ENCODE results near the gene PTPRD.

DNA sequence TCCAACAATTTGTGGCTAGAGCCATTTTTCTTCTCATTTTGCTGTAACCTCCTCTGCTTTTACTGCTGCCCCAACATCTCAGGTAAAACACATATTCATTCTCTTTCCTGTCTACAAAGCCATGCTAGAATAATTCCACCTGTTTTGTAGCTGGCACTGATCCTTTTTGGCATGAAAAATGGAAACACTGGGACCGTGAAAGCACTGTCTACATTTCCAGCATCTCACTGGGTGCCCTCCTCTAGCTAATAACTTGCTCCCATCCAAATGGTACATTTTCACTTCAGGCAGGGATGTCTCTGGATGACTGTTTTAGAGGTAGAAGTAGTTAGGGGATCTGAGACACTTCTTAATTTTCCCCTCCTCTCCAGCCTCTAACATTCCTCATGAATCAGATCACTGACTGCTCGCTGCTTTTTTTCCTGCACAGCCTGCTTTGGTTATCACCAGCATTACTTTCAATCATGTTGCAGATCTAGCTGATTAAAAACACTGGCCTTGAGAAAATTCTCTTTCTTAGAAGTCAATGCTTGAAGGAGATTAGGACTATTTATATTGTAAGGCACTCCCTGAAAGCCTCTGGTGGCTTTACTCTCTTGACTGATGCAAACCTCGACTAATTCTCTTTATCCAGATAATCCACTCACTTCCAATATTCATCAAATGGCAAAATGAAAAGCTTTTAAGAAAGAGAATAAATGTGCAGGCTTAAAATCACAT is 1500.6 kb downstream of the PTPRD start:
- TF ChIP-seq, protein P1, sequence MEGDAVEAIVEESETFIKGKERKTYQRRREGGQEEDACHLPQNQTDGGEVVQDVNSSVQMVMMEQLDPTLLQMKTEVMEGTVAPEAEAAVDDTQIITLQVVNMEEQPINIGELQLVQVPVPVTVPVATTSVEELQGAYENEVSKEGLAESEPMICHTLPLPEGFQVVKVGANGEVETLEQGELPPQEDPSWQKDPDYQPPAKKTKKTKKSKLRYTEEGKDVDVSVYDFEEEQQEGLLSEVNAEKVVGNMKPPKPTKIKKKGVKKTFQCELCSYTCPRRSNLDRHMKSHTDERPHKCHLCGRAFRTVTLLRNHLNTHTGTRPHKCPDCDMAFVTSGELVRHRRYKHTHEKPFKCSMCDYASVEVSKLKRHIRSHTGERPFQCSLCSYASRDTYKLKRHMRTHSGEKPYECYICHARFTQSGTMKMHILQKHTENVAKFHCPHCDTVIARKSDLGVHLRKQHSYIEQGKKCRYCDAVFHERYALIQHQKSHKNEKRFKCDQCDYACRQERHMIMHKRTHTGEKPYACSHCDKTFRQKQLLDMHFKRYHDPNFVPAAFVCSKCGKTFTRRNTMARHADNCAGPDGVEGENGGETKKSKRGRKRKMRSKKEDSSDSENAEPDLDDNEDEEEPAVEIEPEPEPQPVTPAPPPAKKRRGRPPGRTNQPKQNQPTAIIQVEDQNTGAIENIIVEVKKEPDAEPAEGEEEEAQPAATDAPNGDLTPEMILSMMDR (IDR thresholded peaks at IDR 0.05) = no peak
- no peak for TF ChIP-seq POLR2A (IDR thresholded peaks at IDR 0.05)

Data from thyroid gland (tissue), 4 donors.